GM18502 (cell line): ENCODE data around the gene RUFY3.
A peak's percentile ranks its signal among the peaks of the same experiment; 100 is the strongest.
"Not testable (repeated sequence)": the region's sequence is repeated elsewhere in the genome, so short reads cannot be mapped to it uniquely, and the experiment has no call there.

Source experiments
- ATAC-seq: cut with Tn5 transposase; IDR thresholded peaks from one replicate; pipeline ENCODE4 v1.9.1; 2021; ENCODE audit warnings: mild to moderate bottlenecking; ENCODE audit not compliant: unreplicated experiment, poor library complexity

The RUFY3 gene

GRCh38 chr4:70721747-70722146 lies at the start of gene RUFY3:
RUFY3 (plus strand) TSS chr4:70721964; CDS start chr4:70722574, 610 bp downstream.
- ATAC-seq = no peak

GRCh38 chr4:70674191-70674590 lies 47.6 kb upstream of the RUFY3 start:
- ATAC-seq = no peak

- no peak for ATAC-seq
These were observed 47.0 kb upstream of the RUFY3 start for GRCh38 chr4:70674731-70675130.

GRCh38 chr4:70676554-70677090 lies 45.1 kb upstream of the RUFY3 start:
- ATAC-seq = no peak

GRCh38 chr4:70678383-70678999 lies 43.3 kb upstream of the RUFY3 start:
- ATAC-seq = peak; percentile 79

GRCh38 chr4:70680934-70681333 lies 40.8 kb upstream of the RUFY3 start:
- no peak for ATAC-seq

- ATAC-seq = peak; percentile 49
These were observed 40.1 kb upstream of the RUFY3 start for GRCh38 chr4:70681704-70682103.

- not testable (repeated sequence) for ATAC-seq
These were observed 39.6 kb upstream of the RUFY3 start for GRCh38 chr4:70682142-70682541.

- peak; percentile 11 for ATAC-seq
These were observed 34.4 kb upstream of the RUFY3 start for GRCh38 chr4:70687392-70687791.

- ATAC-seq = peak; percentile 94
These were observed 33.7 kb upstream of the RUFY3 start, which contains the start of gene UTP3 for GRCh38 chr4:70687821-70688794. UTP3 (plus strand) TSS chr4:70688532; CDS start chr4:70688678, 146 bp downstream.

GRCh38 chr4:70688795-70689231 lies 33.0 kb upstream of the RUFY3 start:
- peak; percentile 0 for ATAC-seq

GRCh38 chr4:70691661-70692060 lies 30.1 kb upstream of the RUFY3 start:
- ATAC-seq = no peak

- ATAC-seq = not testable (repeated sequence)
These were observed 27.1 kb upstream of the RUFY3 start for GRCh38 chr4:70694633-70695032.

GRCh38 chr4:70698435-70698834 lies 23.3 kb upstream of the RUFY3 start:
- not testable (repeated sequence) for ATAC-seq

- no peak for ATAC-seq
These were observed 21.1 kb upstream of the RUFY3 start for GRCh38 chr4:70700712-70701111.

GRCh38 chr4:70701271-70701670 lies 20.5 kb upstream of the RUFY3 start:
- no peak for ATAC-seq

GRCh38 chr4:70702592-70702991 lies 19.2 kb upstream of the RUFY3 start:
- ATAC-seq = not testable (repeated sequence)

- no peak for ATAC-seq
These were observed 18.0 kb upstream of the RUFY3 start for GRCh38 chr4:70703619-70704214.

- peak; percentile 66 for ATAC-seq
These were observed 17.4 kb upstream of the RUFY3 start for GRCh38 chr4:70704215-70704930.

- ATAC-seq = peak; percentile 39
These were observed 16.9 kb upstream of the RUFY3 start for GRCh38 chr4:70704931-70705182.
